ENCODE measurements around the gene DMD. TPM values are rescaled to one million over a fixed set of nuclear protein-coding genes. Genes with fewer than 3 reads are reported as not detected.

DMD gene
- total and polyA plus RNA-seq, 2 of the 13 experiments (the other 11 are each of a cell fraction or from before 2014, with no cell fraction given) = 17.6 to 25.9 TPM

DNA sequence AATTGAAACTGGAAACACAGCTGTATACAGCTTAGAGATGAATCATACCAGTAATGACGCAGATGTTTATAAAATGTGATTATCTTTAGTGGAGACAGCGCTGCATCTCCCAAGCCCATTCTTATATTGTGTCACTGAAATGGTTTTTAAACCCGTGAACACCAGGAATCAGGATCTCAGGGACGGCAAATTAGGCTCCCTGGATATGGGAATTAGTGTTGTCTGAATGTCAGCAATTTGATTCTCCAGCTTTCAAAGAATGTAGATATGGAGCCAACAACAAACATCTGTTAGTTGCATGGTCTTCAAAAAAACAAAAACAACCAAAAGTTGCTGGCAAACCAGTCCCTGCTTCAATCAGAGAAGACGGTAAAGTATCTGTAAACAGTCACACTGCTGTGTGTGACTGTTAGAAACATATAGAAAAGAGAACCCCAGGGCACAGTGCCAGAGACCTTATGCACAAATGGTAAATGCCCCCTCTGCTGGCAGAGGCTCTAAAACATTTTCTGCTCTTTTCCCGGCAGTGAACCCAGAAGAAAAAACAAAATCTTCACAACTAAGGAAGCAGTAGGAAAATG is 1787.7 kb downstream of the DMD start (continued):
- TF ChIP-seq, protein P1, sequence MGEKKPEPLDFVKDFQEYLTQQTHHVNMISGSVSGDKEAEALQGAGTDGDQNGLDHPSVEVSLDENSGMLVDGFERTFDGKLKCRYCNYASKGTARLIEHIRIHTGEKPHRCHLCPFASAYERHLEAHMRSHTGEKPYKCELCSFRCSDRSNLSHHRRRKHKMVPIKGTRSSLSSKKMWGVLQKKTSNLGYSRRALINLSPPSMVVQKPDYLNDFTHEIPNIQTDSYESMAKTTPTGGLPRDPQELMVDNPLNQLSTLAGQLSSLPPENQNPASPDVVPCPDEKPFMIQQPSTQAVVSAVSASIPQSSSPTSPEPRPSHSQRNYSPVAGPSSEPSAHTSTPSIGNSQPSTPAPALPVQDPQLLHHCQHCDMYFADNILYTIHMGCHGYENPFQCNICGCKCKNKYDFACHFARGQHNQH (CRISPR knock-in tag; IDR thresholded peaks at IDR 0.05) = no peak
- TF ChIP-seq, protein P2, sequence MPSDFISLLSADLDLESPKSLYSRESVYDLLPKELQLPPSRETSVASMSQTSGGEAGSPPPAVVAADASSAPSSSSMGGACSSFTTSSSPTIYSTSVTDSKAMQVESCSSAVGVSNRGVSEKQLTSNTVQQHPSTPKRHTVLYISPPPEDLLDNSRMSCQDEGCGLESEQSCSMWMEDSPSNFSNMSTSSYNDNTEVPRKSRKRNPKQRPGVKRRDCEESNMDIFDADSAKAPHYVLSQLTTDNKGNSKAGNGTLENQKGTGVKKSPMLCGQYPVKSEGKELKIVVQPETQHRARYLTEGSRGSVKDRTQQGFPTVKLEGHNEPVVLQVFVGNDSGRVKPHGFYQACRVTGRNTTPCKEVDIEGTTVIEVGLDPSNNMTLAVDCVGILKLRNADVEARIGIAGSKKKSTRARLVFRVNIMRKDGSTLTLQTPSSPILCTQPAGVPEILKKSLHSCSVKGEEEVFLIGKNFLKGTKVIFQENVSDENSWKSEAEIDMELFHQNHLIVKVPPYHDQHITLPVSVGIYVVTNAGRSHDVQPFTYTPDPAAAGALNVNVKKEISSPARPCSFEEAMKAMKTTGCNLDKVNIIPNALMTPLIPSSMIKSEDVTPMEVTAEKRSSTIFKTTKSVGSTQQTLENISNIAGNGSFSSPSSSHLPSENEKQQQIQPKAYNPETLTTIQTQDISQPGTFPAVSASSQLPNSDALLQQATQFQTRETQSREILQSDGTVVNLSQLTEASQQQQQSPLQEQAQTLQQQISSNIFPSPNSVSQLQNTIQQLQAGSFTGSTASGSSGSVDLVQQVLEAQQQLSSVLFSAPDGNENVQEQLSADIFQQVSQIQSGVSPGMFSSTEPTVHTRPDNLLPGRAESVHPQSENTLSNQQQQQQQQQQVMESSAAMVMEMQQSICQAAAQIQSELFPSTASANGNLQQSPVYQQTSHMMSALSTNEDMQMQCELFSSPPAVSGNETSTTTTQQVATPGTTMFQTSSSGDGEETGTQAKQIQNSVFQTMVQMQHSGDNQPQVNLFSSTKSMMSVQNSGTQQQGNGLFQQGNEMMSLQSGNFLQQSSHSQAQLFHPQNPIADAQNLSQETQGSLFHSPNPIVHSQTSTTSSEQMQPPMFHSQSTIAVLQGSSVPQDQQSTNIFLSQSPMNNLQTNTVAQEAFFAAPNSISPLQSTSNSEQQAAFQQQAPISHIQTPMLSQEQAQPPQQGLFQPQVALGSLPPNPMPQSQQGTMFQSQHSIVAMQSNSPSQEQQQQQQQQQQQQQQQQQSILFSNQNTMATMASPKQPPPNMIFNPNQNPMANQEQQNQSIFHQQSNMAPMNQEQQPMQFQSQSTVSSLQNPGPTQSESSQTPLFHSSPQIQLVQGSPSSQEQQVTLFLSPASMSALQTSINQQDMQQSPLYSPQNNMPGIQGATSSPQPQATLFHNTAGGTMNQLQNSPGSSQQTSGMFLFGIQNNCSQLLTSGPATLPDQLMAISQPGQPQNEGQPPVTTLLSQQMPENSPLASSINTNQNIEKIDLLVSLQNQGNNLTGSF (CRISPR knock-in tag; IDR thresholded peaks at IDR 0.05) = no peak
- TF ChIP-seq SP4 (CRISPR knock-in tag; IDR thresholded peaks at IDR 0.05) (no peak), PRPF4 (IDR thresholded peaks at IDR 0.05; ENCODE audit: low read depth, low read length, poor library complexity, severe bottlenecking) (no peak), TGIF2 (CRISPR knock-in tag; IDR thresholded peaks at IDR 0.05) (no peak), HES4 (CRISPR knock-in tag; IDR thresholded peaks at IDR 0.05; ENCODE audit: borderline replicate concordance) (no peak), STAG1 (CRISPR knock-in tag; IDR thresholded peaks at IDR 0.05) (peak; percentile 57), TRIM24 (CRISPR knock-in tag; IDR thresholded peaks at IDR 0.05) (no peak), KDM5B (CRISPR knock-in tag; IDR thresholded peaks at IDR 0.05; ENCODE audit: borderline replicate concordance) (no peak), ZNF230 (CRISPR knock-in tag; IDR thresholded peaks at IDR 0.05) (no peak), ZNF766 (CRISPR knock-in tag; IDR thresholded peaks at IDR 0.05; ENCODE audit: borderline replicate concordance) (no peak), POLR2AphosphoS2 (IDR thresholded peaks at IDR 0.05; ENCODE audit: low read depth, low read length) (no peak), ZMYM4 (CRISPR knock-in tag; IDR thresholded peaks at IDR 0.05) (no peak), ZNF562 (CRISPR knock-in tag; IDR thresholded peaks at IDR 0.05; ENCODE audit: borderline replicate concordance) (no peak)
- TF ChIP-seq, protein P3, sequence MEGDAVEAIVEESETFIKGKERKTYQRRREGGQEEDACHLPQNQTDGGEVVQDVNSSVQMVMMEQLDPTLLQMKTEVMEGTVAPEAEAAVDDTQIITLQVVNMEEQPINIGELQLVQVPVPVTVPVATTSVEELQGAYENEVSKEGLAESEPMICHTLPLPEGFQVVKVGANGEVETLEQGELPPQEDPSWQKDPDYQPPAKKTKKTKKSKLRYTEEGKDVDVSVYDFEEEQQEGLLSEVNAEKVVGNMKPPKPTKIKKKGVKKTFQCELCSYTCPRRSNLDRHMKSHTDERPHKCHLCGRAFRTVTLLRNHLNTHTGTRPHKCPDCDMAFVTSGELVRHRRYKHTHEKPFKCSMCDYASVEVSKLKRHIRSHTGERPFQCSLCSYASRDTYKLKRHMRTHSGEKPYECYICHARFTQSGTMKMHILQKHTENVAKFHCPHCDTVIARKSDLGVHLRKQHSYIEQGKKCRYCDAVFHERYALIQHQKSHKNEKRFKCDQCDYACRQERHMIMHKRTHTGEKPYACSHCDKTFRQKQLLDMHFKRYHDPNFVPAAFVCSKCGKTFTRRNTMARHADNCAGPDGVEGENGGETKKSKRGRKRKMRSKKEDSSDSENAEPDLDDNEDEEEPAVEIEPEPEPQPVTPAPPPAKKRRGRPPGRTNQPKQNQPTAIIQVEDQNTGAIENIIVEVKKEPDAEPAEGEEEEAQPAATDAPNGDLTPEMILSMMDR (CRISPR knock-in tag; IDR thresholded peaks at IDR 0.05) = peak; percentile 52
- TF ChIP-seq, protein P4, sequence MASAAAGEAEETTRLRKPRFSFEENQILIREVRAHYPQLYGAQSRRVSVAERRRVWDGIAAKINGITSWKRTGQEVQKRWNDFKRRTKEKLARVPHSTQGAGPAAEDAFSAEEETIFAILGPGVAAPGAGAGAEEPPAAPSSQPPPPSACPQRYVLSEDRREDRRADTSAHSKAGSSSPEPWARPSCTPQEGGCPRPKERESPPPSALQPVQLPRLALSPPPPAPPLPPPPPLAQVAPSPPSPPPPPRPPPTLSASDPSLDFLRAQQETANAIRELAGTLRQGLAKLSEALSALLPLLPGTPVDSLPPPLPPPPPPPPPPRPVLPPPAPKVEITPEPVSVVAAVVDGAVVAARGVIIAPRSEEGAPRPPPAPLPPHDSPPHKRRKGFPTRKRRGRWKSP (CRISPR knock-in tag; IDR thresholded peaks at IDR 0.05) = no peak

All from HepG2 (cell line).